ENCODE results near the gene ADGRG3. TPM values are rescaled to one million over a fixed set of nuclear protein-coding genes. Genes with fewer than 3 reads are reported as not detected.

ADGRG3 gene
- total and polyA plus RNA-seq, 9 of the 15 experiments (the other 6 are each of a cell fraction or from before 2014, with no cell fraction given): 0.09 to 0.52 (median 0.14) TPM; not detected in 3

DNA sequence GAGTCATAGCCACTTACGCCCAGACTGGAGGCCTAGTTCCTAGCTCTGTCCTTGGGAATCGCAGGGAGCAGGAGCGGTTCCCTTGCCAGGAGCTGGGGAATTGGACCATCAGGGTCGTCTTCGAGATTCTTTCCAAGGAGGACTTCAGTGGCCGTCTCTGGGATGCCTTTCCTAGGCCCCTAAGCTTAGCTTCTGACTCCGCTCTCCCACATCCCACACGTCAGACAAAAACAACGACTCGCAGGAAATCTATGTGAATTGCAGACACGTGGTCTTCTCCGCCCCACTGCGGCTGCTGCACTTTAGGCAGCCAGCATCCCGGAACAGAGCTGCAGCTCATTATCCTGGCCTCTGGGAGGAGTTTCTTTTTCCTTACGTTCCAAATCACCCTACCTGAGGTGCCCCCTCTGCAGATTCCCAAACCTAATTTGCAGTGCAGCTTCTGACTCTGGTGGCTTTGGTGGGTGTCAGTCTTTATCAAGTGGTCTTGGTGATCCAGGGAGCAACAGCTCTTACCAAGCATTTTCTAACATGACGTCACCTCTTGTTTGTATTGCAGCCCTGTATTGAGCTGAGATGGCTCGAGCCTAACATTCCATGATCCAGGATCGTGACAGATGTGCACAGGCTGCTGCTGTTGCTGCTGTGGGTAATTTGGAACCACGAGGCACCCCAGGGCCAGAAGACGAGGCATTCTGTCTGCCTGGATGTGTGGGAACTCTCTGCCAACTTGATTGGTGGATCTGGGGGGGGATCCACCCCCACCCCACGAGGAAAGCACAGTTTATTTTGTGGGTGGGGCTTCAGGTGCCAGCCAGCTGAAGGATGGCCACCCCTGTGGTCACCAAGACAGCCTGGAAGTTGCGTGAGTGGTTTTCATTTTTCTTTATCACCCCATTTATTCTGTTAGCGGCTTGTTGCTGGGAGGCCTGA is 68.6 kb downstream of the ADGRG3 start (continued):
- TF ChIP-seq TFAP4 (CRISPR knock-in tag; IDR thresholded peaks at IDR 0.05; ENCODE audit: borderline replicate concordance) (peak; percentile 34; the same call in 1 of the 2 replicates), RAD51 (IDR thresholded peaks at IDR 0.05; ENCODE audit: borderline replicate concordance, low read depth) (peak; percentile 51; the same call in 1 of the 2 replicates), RB1 (IDR thresholded peaks at IDR 0.05; ENCODE audit: low read depth) (no peak), DPF2 (IDR thresholded peaks at IDR 0.05) (0 out of 2 replicates have a peak, but pooled peaks have one; percentile 38), ZNF551 (CRISPR knock-in tag; IDR thresholded peaks at IDR 0.05) (no peak), CREB1 (IDR thresholded peaks at IDR 0.05) (peak; percentile 19; the same call in 1 of the 2 replicates), CREB1 (CRISPR knock-in tag; IDR thresholded peaks at IDR 0.05) (peak; percentile 42; the same call in 1 of the 2 replicates), ZKSCAN8 (CRISPR knock-in tag; IDR thresholded peaks at IDR 0.05) (no peak), NR2F6 (CRISPR knock-in tag; IDR thresholded peaks at IDR 0.05) (no peak), ZNF586 (CRISPR knock-in tag; conservative IDR thresholded peaks at IDR 0.05) (no peak), PATZ1 (CRISPR knock-in tag; IDR thresholded peaks at IDR 0.05; ENCODE audit: borderline replicate concordance) (no peak), NFATC3 (IDR thresholded peaks at IDR 0.05) (no peak), ZNF592 (IDR thresholded peaks at IDR 0.05) (peak; percentile 40; the same call in 1 of the 2 replicates), ZNF431 (CRISPR knock-in tag; IDR thresholded peaks at IDR 0.05) (no peak), CREM (IDR thresholded peaks at IDR 0.05; ENCODE audit: low read depth) (peak; percentile 56)
- TF ChIP-seq, protein P1, sequence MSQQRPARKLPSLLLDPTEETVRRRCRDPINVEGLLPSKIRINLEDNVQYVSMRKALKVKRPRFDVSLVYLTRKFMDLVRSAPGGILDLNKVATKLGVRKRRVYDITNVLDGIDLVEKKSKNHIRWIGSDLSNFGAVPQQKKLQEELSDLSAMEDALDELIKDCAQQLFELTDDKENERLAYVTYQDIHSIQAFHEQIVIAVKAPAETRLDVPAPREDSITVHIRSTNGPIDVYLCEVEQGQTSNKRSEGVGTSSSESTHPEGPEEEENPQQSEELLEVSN (IDR thresholded peaks at IDR 0.05; ENCODE audit: borderline replicate concordance in 1 of 2, extremely low read depth in 1 of 2, insufficient read depth in 1 of 2, insufficient read length in 1 of 2, low read depth in 1 of 2, low read length in 1 of 2, poor library complexity in 1 of 2, severe bottlenecking in 1 of 2): peak in 1 of 2 experiments; percentile 70
